ENCODE measurements around the gene ZNF680. TPM values are rescaled to one million over a fixed set of nuclear protein-coding genes. Genes with fewer than 3 reads are reported as not detected.
A peak's percentile ranks its signal among the peaks of the same experiment; 100 is the strongest.
"Not testable (repeated sequence)": the region's sequence is repeated elsewhere in the genome, so short reads cannot be mapped to it uniquely, and the experiment has no call there.

Gene ZNF680
- polyA plus RNA-seq, 2 donors = 2.1 to 5.3 TPM

GRCh38 chr7:64558781-64559180 lies 4.1 kb downstream of the ZNF680 start:
- 64 to 68% methylated on average over 4 of the region's 4 CpGs for WGBS, 2 donors
- H3K4me1 ChIP-seq (ENCODE audit: control insufficient read depth in 2 of 2, insufficient read depth in 2 of 2, low read length in 1 of 2) = no peaks in the 10 kb centered on the region
- no peaks in the 10 kb centered on the region for H3K36me3 ChIP-seq (ENCODE audit: control insufficient read depth in 2 of 2, insufficient read depth in 2 of 2, low read length in 1 of 2)
- no peak overlapping the region for H3K4me3 ChIP-seq (ENCODE audit: low read depth in 1 of 2, low read length in 2 of 2)
- H3K9me3 ChIP-seq (ENCODE audit: control insufficient read depth in 2 of 2, insufficient read depth in 1 of 2, low read depth in 1 of 2, low read length in 1 of 2) = no peaks in the 10 kb centered on the region
- H3K27me3 ChIP-seq (ENCODE audit: control insufficient read depth in 1 of 2, insufficient read depth in 2 of 2, low read length in 2 of 2) = no peaks in the 10 kb centered on the region
- H3K27ac ChIP-seq (ENCODE audit: low read depth in 2 of 2, low read length in 1 of 2) = peak overlapping the region in 1 of 2 donors; percentile 20

GRCh38 chr7:64558323-64558705 lies 4.6 kb downstream of the ZNF680 start:
- 86 to 90% methylated on average over 1 of the region's 1 CpG for WGBS, 2 donors
- Histone ChIP-seq H3K4me1 (ENCODE audit: control insufficient read depth in 2 of 2, insufficient read depth in 2 of 2, low read length in 1 of 2) (no peaks in the 10 kb centered on the region), H3K9me3 (ENCODE audit: control insufficient read depth in 2 of 2, insufficient read depth in 1 of 2, low read depth in 1 of 2, low read length in 1 of 2) (peaks cover 0 to 3% of the 10 kb centered on the region in 2 donors), H3K4me3 (ENCODE audit: low read depth in 1 of 2, low read length in 2 of 2) (no peak overlapping the region), H3K27me3 (ENCODE audit: control insufficient read depth in 1 of 2, insufficient read depth in 2 of 2, low read length in 2 of 2) (no peaks in the 10 kb centered on the region), H3K36me3 (ENCODE audit: control insufficient read depth in 2 of 2, insufficient read depth in 2 of 2, low read length in 1 of 2) (no peaks in the 10 kb centered on the region), H3K27ac (ENCODE audit: low read depth in 2 of 2, low read length in 1 of 2) (no peak overlapping the region)

GRCh38 chr7:64557601-64558322 lies 5.1 kb downstream of the ZNF680 start:
- no peaks in the 10 kb centered on the region for H3K4me1 ChIP-seq (ENCODE audit: control insufficient read depth in 2 of 2, insufficient read depth in 2 of 2, low read length in 1 of 2)
- WGBS, 2 donors = 89% methylated on average over 8 of the region's 8 CpGs
- peaks cover 0 to 3% of the 10 kb centered on the region in 2 donors for H3K9me3 ChIP-seq (ENCODE audit: control insufficient read depth in 2 of 2, insufficient read depth in 1 of 2, low read depth in 1 of 2, low read length in 1 of 2)
- H3K27ac ChIP-seq (ENCODE audit: low read depth in 2 of 2, low read length in 1 of 2) = no peak overlapping the region
- no peaks in the 10 kb centered on the region for H3K27me3 ChIP-seq (ENCODE audit: control insufficient read depth in 1 of 2, insufficient read depth in 2 of 2, low read length in 2 of 2)
- H3K36me3 ChIP-seq (ENCODE audit: control insufficient read depth in 2 of 2, insufficient read depth in 2 of 2, low read length in 1 of 2) = no peaks in the 10 kb centered on the region
- no peak overlapping the region for H3K4me3 ChIP-seq (ENCODE audit: low read depth in 1 of 2, low read length in 2 of 2)

GRCh38 chr7:64555046-64555445 lies 7.8 kb downstream of the ZNF680 start:
- Histone ChIP-seq H3K9me3 (ENCODE audit: control insufficient read depth in 2 of 2, insufficient read depth in 1 of 2, low read depth in 1 of 2, low read length in 1 of 2) (peaks cover 0 to 3% of the 10 kb centered on the region in 2 donors), H3K36me3 (ENCODE audit: control insufficient read depth in 2 of 2, insufficient read depth in 2 of 2, low read length in 1 of 2) (no peaks in the 10 kb centered on the region), H3K27me3 (ENCODE audit: control insufficient read depth in 1 of 2, insufficient read depth in 2 of 2, low read length in 2 of 2) (no peaks in the 10 kb centered on the region), H3K4me1 (ENCODE audit: control insufficient read depth in 2 of 2, insufficient read depth in 2 of 2, low read length in 1 of 2) (no peaks in the 10 kb centered on the region), H3K27ac (ENCODE audit: low read depth in 2 of 2, low read length in 1 of 2) (no peak overlapping the region), H3K4me3 (ENCODE audit: low read depth in 1 of 2, low read length in 2 of 2) (no peak overlapping the region)

GRCh38 chr7:64554188-64554587 lies 8.7 kb downstream of the ZNF680 start:
- not testable (repeated sequence) for H3K36me3 ChIP-seq (ENCODE audit: control insufficient read depth in 2 of 2, insufficient read depth in 2 of 2, low read length in 1 of 2); H3K4me3 ChIP-seq (ENCODE audit: low read depth in 1 of 2, low read length in 2 of 2); H3K4me1 ChIP-seq (ENCODE audit: control insufficient read depth in 2 of 2, insufficient read depth in 2 of 2, low read length in 1 of 2); H3K27me3 ChIP-seq (ENCODE audit: control insufficient read depth in 1 of 2, insufficient read depth in 2 of 2, low read length in 2 of 2); H3K27ac ChIP-seq (ENCODE audit: low read depth in 2 of 2, low read length in 1 of 2); H3K9me3 ChIP-seq (ENCODE audit: control insufficient read depth in 2 of 2, insufficient read depth in 1 of 2, low read depth in 1 of 2, low read length in 1 of 2)
- WGBS, 2 donors = 93% methylated on average over 24 to 28 of the region's 28 CpGs

- whole genome bisulfite sequencing, 2 donors = 77 to 87% methylated on average over 6 of the region's 6 CpGs
- Histone ChIP-seq H3K4me3 (ENCODE audit: low read depth in 1 of 2, low read length in 2 of 2) (no peak overlapping the region), H3K36me3 (ENCODE audit: control insufficient read depth in 2 of 2, insufficient read depth in 2 of 2, low read length in 1 of 2) (peaks cover 0 to 3% of the 10 kb centered on the region in 2 donors), H3K27ac (ENCODE audit: low read depth in 2 of 2, low read length in 1 of 2) (no peak overlapping the region), H3K27me3 (ENCODE audit: control insufficient read depth in 1 of 2, insufficient read depth in 2 of 2, low read length in 2 of 2) (no peaks in the 10 kb centered on the region), H3K9me3 (ENCODE audit: control insufficient read depth in 2 of 2, insufficient read depth in 1 of 2, low read depth in 1 of 2, low read length in 1 of 2) (peaks cover 0 to 3% of the 10 kb centered on the region in 2 donors), H3K4me1 (ENCODE audit: control insufficient read depth in 2 of 2, insufficient read depth in 2 of 2, low read length in 1 of 2) (no peaks in the 10 kb centered on the region)
Observed at GRCh38 chr7:64551375-64552142, 11.3 kb downstream of the ZNF680 start.

GRCh38 chr7:64544010-64544409 lies 18.9 kb downstream of the ZNF680 start:
- no peak overlapping the region for H3K27ac ChIP-seq (ENCODE audit: low read depth in 2 of 2, low read length in 1 of 2)
- no peak overlapping the region for H3K4me3 ChIP-seq (ENCODE audit: low read depth in 1 of 2, low read length in 2 of 2)
- H3K27me3 ChIP-seq (ENCODE audit: control insufficient read depth in 1 of 2, insufficient read depth in 2 of 2, low read length in 2 of 2) = no peaks in the 10 kb centered on the region
- no peaks in the 10 kb centered on the region for H3K4me1 ChIP-seq (ENCODE audit: control insufficient read depth in 2 of 2, insufficient read depth in 2 of 2, low read length in 1 of 2)
- WGBS, 2 donors = 80 to 81% methylated on average over 2 of the region's 2 CpGs
- peaks cover 2 to 7% of the 10 kb centered on the region in 2 donors for H3K36me3 ChIP-seq (ENCODE audit: control insufficient read depth in 2 of 2, insufficient read depth in 2 of 2, low read length in 1 of 2)
- no peaks in the 10 kb centered on the region for H3K9me3 ChIP-seq (ENCODE audit: control insufficient read depth in 2 of 2, insufficient read depth in 1 of 2, low read depth in 1 of 2, low read length in 1 of 2)

- Histone ChIP-seq H3K4me3 (ENCODE audit: low read depth in 1 of 2, low read length in 2 of 2) (no peak overlapping the region), H3K27me3 (ENCODE audit: control insufficient read depth in 1 of 2, insufficient read depth in 2 of 2, low read length in 2 of 2) (no peaks in the 10 kb centered on the region), H3K36me3 (ENCODE audit: control insufficient read depth in 2 of 2, insufficient read depth in 2 of 2, low read length in 1 of 2) (peaks cover 2 to 7% of the 10 kb centered on the region in 2 donors), H3K4me1 (ENCODE audit: control insufficient read depth in 2 of 2, insufficient read depth in 2 of 2, low read length in 1 of 2) (no peaks in the 10 kb centered on the region), H3K27ac (ENCODE audit: low read depth in 2 of 2, low read length in 1 of 2) (no peak overlapping the region), H3K9me3 (ENCODE audit: control insufficient read depth in 2 of 2, insufficient read depth in 1 of 2, low read depth in 1 of 2, low read length in 1 of 2) (peaks cover 0 to 2% of the 10 kb centered on the region in 2 donors)
- WGBS, 2 donors = 72 to 85% methylated on average over 5 of the region's 5 CpGs
Observed at GRCh38 chr7:64541438-64542359, 21.2 kb downstream of the ZNF680 start.

- Histone ChIP-seq H3K27me3 (ENCODE audit: control insufficient read depth in 1 of 2, insufficient read depth in 2 of 2, low read length in 2 of 2) (no peaks in the 10 kb centered on the region), H3K9me3 (ENCODE audit: control insufficient read depth in 2 of 2, insufficient read depth in 1 of 2, low read depth in 1 of 2, low read length in 1 of 2) (peaks cover under 1 to 5% of the 10 kb centered on the region in 2 donors), H3K27ac (ENCODE audit: low read depth in 2 of 2, low read length in 1 of 2) (no peak overlapping the region), H3K4me3 (ENCODE audit: low read depth in 1 of 2, low read length in 2 of 2) (no peak overlapping the region), H3K4me1 (ENCODE audit: control insufficient read depth in 2 of 2, insufficient read depth in 2 of 2, low read length in 1 of 2) (no peaks in the 10 kb centered on the region), H3K36me3 (ENCODE audit: control insufficient read depth in 2 of 2, insufficient read depth in 2 of 2, low read length in 1 of 2) (peaks cover 0 to 3% of the 10 kb centered on the region in 2 donors)
- 94 to 95% methylated on average over 3 of the region's 3 CpGs for WGBS, 2 donors
Observed at GRCh38 chr7:64533756-64534155, 29.1 kb downstream of the ZNF680 start.
